Left ventricle myocardium inferior (tissue), 1 donor: ENCODE measurements around the gene NRAP. TPM values are rescaled to one million over a fixed set of nuclear protein-coding genes. Genes with fewer than 3 reads are reported as not detected.
A peak's percentile ranks its signal among the peaks of the same experiment; 100 is the strongest.

Experiments
- DNase-seq: peaks from one replicate; pipeline ENCODE4 v3.0.0-alpha.2; 2020
- H3K27ac ChIP-seq: fragments of 200-600 bp; replicated peaks from 2 replicates; pipeline ENCODE4 v1.8.0; 2021
- H3K27me3 ChIP-seq: fragments of 200-600 bp; 2 replicates; pipeline ENCODE4 v1.8.0; 2021; ENCODE audit warnings: low read depth
- H3K36me3 ChIP-seq: fragments of 200-600 bp; 2 replicates; pipeline ENCODE4 v1.8.0; 2021
- H3K4me1 ChIP-seq: fragments of 200-600 bp; 2 replicates; pipeline ENCODE4 v1.8.0; 2021
- H3K4me3 ChIP-seq: fragments of 200-600 bp; 2 replicates; pipeline ENCODE4 v1.8.0; 2021; ENCODE audit warnings: mild to moderate bottlenecking, moderate library complexity
- H3K9me3 ChIP-seq: fragments of 200-600 bp; replicated peaks from 2 replicates; pipeline ENCODE4 v1.8.0; 2021
- CTCF ChIP-seq: fragments of 200-600 bp; IDR thresholded peaks from 2 replicates; pipeline ENCODE4 v1.8.0; 2021; ENCODE audit warnings: antibody characterized with exemption, mild to moderate bottlenecking, borderline replicate concordance
- intact Hi-C: fragments of 100-400 bp; cut with micrococcal nuclease; formaldehyde crosslinking; loops from one replicate; pipeline ENCODE4 v1.11.0; 2022
- total RNA-seq: library from RNA; stranded (reverse); fragmentation: NEBNext Ultra II Directional; extraction: Animal tissue kit (Norgen Biotek cat#: 25700); gene quantifications from one replicate; pipeline ENCODE4 v1.2.1, GENCODE V29; 2021
- donor health status: DM: no; HTN: yes; CAD: no; lungs with severe emphysema.

Gene NRAP
- total RNA-seq, 1 donor from 2014 or later, result 1,025 TPM

GRCh38 chr10:113613977-113614690, 49.7 kb downstream of the NRAP start:
- no peak for TF ChIP-seq CTCF
- no peaks in the 10 kb centered on the region for H3K9me3 ChIP-seq
- peaks cover 55% of the 10 kb centered on the region for H3K36me3 ChIP-seq
- H3K27me3 ChIP-seq, result peaks cover 52% of the 10 kb centered on the region
- intact Hi-C loops, result no loop called here
- no peak for DNase-seq
- no peak overlapping the region for H3K4me3 ChIP-seq
- peaks cover 85% of the 10 kb centered on the region for H3K4me1 ChIP-seq
- H3K27ac ChIP-seq, result peak overlapping the region; percentile 61

GRCh38 chr10:113613427-113613826, 50.4 kb downstream of the NRAP start:
- Histone ChIP-seq H3K9me3 (no peaks in the 10 kb centered on the region), H3K4me1 (peaks cover 78% of the 10 kb centered on the region), H3K4me3 (no peak overlapping the region), H3K27me3 (peaks cover 48% of the 10 kb centered on the region), H3K27ac (peak overlapping the region; percentile 61), H3K36me3 (peaks cover 61% of the 10 kb centered on the region)
- no peak for TF ChIP-seq CTCF
- no peak for DNase-seq
- intact Hi-C loops, result no loop called here

- H3K36me3 ChIP-seq, result peaks cover 53% of the 10 kb centered on the region
- no peak for TF ChIP-seq CTCF
- H3K4me1 ChIP-seq, result peaks cover 71% of the 10 kb centered on the region
- H3K9me3 ChIP-seq, result no peaks in the 10 kb centered on the region
- peaks cover 37% of the 10 kb centered on the region for H3K27me3 ChIP-seq
- peak; percentile 43 for DNase-seq
- H3K27ac ChIP-seq, result peak overlapping the region; percentile 61
- no peak overlapping the region for H3K4me3 ChIP-seq
- intact Hi-C loops, result no loop called here
These were observed 51.7 kb downstream of the NRAP start for GRCh38 chr10:113612154-113612553.

GRCh38 chr10:113610631-113611601, 52.9 kb downstream of the NRAP start:
- Histone ChIP-seq H3K27me3 (peaks cover 26% of the 10 kb centered on the region), H3K9me3 (no peaks in the 10 kb centered on the region), H3K27ac (peak overlapping the region; percentile 61), H3K36me3 (peaks cover 54% of the 10 kb centered on the region), H3K4me1 (peaks cover 72% of the 10 kb centered on the region), H3K4me3 (no peak overlapping the region)
- DNase-seq, result no peak
- no peak for TF ChIP-seq CTCF
- intact Hi-C loops, result no loop called here

GRCh38 chr10:113609704-113610108, 54.1 kb downstream of the NRAP start:
- Histone ChIP-seq H3K4me3 (no peak overlapping the region), H3K4me1 (peaks cover 69% of the 10 kb centered on the region)
- DNase-seq, result no peak

More at GRCh38 chr10:113609704-113610108, 54.1 kb downstream of the NRAP start:
- peaks cover 44% of the 10 kb centered on the region for H3K36me3 ChIP-seq
- intact Hi-C loops, result no loop called here
- H3K27ac ChIP-seq, result peak overlapping the region; percentile 61
- H3K27me3 ChIP-seq, result peaks cover 16% of the 10 kb centered on the region
- TF ChIP-seq CTCF, result no peak
- no peaks in the 10 kb centered on the region for H3K9me3 ChIP-seq
